ENCODE data around the gene RIT2. TPM values are rescaled to one million over a fixed set of nuclear protein-coding genes. Genes with fewer than 3 reads are reported as not detected.

RIT2 gene
- not detected for total RNA-seq

GRCh38 chr18:43115076-43115921, at the start of gene RIT2:
Gene RIT2, minus strand, starts transcription at chr18:43115685.
- Histone ChIP-seq H3K4me3 (ENCODE audit: low read length in 3 of 3) (no peak within 1 kb of the TSS), H3K36me3 (ENCODE audit: control insufficient read depth in 3 of 3, insufficient read depth in 3 of 3, low read length in 3 of 3) (no peaks in the 10 kb centered on the region), H3K27me3 (ENCODE audit: control insufficient read depth in 3 of 3, insufficient read depth in 3 of 3, low read length in 3 of 3) (peaks cover 0 to 8% (median 5%) of the 10 kb centered on the region in 3 donors), H3K9me3 (ENCODE audit: control insufficient read depth in 3 of 3, low read length in 3 of 3) (no peaks in the 10 kb centered on the region), H3K4me1 (ENCODE audit: control insufficient read depth in 3 of 3, insufficient read depth in 3 of 3, low read length in 3 of 3) (no peaks in the 10 kb centered on the region), H3K9ac (ENCODE audit: low read depth in 1 of 3, low read length in 3 of 3) (no peak within 1 kb of the TSS), H3K27ac (ENCODE audit: low read depth, low read length) (no peak within 1 kb of the TSS)

DNA sequence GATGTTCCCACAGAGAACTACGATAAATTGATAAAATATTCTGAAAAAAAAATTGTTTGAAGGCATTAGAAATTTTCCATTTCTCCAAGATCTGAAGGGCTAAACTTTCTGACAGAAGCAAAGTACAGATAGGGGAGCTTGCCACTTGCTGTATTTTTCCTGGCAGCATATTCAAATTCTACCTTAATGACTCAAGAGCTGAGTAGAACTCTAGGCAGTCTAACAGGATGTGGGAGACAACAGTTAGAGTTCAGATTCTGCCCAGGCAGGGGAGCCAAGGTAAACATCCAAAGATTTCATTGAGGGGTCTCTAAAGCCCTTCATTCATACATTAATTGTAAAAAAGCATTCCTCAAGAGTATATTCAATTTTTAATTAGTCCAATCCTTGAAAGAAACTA, 46.0 kb upstream of the RIT2 start:
- Histone ChIP-seq H3K27me3 (ENCODE audit: control insufficient read depth in 3 of 3, insufficient read depth in 3 of 3, low read length in 3 of 3) (no peaks in the 10 kb centered on the region), H3K36me3 (ENCODE audit: control insufficient read depth in 3 of 3, insufficient read depth in 3 of 3, low read length in 3 of 3) (no peaks in the 10 kb centered on the region), H3K9me3 (ENCODE audit: control insufficient read depth in 3 of 3, low read length in 3 of 3) (peaks cover 0 to 3% (median under 1%) of the 10 kb centered on the region in 3 donors)

DNA sequence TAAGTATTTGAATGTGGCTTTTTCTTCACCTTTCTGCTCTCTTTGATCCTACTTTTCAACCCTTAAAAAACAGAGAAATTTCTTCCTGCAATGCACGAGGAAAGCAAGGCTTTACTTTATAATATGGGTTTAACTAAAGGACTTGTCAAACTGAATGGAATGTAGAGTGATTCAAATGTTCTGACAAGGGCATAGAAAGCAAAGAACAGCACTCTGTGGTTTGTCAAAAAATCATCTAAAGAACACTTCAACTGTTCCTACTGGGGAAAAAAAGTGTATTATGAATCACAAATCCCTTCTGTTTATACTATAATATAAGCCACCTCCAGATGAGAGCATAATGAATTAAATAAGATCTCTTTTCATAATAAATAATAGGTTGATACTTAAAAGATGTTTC, 45.0 kb upstream of the RIT2 start:
- Histone ChIP-seq H3K36me3 (ENCODE audit: control insufficient read depth in 3 of 3, insufficient read depth in 3 of 3, low read length in 3 of 3) (no peaks in the 10 kb centered on the region), H3K9me3 (ENCODE audit: control insufficient read depth in 3 of 3, low read length in 3 of 3) (peaks cover 0 to 3% (median 0%) of the 10 kb centered on the region in 3 donors), H3K27me3 (ENCODE audit: control insufficient read depth in 3 of 3, insufficient read depth in 3 of 3, low read length in 3 of 3) (no peaks in the 10 kb centered on the region), H3K4me3 (ENCODE audit: low read length in 3 of 3) (no peak overlapping the region), H3K4me1 (ENCODE audit: control insufficient read depth in 3 of 3, insufficient read depth in 3 of 3, low read length in 3 of 3) (no peaks in the 10 kb centered on the region), H3K9ac (ENCODE audit: low read depth in 1 of 3, low read length in 3 of 3) (no peak overlapping the region), H3K27ac (ENCODE audit: low read depth, low read length) (no peak overlapping the region)

More for the DNA sequence above, 46.0 kb upstream of the RIT2 start:
- H3K9ac ChIP-seq (ENCODE audit: low read depth in 1 of 3, low read length in 3 of 3) = no peak overlapping the region
- no peak overlapping the region for H3K4me3 ChIP-seq (ENCODE audit: low read length in 3 of 3)
- no peaks in the 10 kb centered on the region for H3K4me1 ChIP-seq (ENCODE audit: control insufficient read depth in 3 of 3, insufficient read depth in 3 of 3, low read length in 3 of 3)
- no peak overlapping the region for H3K27ac ChIP-seq (ENCODE audit: low read depth, low read length)

GRCh38 chr18:43159926-43160325, 44.4 kb upstream of the RIT2 start:
- Histone ChIP-seq H3K4me3 (ENCODE audit: low read length in 3 of 3) (no peak overlapping the region), H3K27ac (ENCODE audit: low read depth, low read length) (no peak overlapping the region), H3K27me3 (ENCODE audit: control insufficient read depth in 3 of 3, insufficient read depth in 3 of 3, low read length in 3 of 3) (no peaks in the 10 kb centered on the region), H3K9me3 (ENCODE audit: control insufficient read depth in 3 of 3, low read length in 3 of 3) (peaks cover 0 to 3% (median 0%) of the 10 kb centered on the region in 3 donors), H3K36me3 (ENCODE audit: control insufficient read depth in 3 of 3, insufficient read depth in 3 of 3, low read length in 3 of 3) (no peaks in the 10 kb centered on the region), H3K4me1 (ENCODE audit: control insufficient read depth in 3 of 3, insufficient read depth in 3 of 3, low read length in 3 of 3) (no peaks in the 10 kb centered on the region), H3K9ac (ENCODE audit: low read depth in 1 of 3, low read length in 3 of 3) (no peak overlapping the region)

DNA sequence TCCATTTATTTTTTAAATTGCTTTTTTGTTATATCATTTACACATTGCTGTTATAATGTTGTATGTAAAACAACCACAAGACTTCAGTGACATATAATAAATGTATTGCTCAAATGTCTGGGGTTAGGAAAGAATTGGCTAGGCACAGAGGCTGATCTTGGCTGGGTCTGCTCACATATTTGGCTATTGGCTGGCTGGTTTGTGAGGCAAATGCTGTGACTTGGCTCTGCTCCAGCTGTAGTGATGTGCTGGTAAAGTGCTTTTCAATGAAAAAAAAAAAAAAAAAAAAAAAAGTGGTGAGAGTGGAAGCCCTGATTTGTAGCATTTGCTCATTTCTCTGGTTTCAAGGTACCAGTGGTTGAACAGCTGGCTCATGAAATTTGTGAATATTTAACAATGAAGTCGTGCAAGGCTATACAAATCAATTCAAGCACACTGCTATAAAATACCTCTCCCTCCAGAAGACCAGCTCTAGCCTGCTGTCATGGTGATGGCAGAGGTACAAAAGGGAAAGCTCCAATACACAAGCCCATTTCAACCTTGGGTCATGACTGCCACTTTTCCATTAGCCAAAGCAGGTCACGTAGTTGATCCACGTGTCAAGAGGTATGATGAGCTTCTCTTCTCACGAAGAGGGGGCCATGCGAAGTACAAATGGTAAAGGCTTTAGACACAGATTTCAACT, 43.7 kb upstream of the RIT2 start:
- H3K27ac ChIP-seq (ENCODE audit: low read depth, low read length) = no peak overlapping the region
- H3K9me3 ChIP-seq (ENCODE audit: control insufficient read depth in 3 of 3, low read length in 3 of 3) = peaks cover 0 to 1% (median 0%) of the 10 kb centered on the region in 3 donors
- H3K36me3 ChIP-seq (ENCODE audit: control insufficient read depth in 3 of 3, insufficient read depth in 3 of 3, low read length in 3 of 3) = no peaks in the 10 kb centered on the region
- no peak overlapping the region for H3K4me3 ChIP-seq (ENCODE audit: low read length in 3 of 3)
- H3K9ac ChIP-seq (ENCODE audit: low read depth in 1 of 3, low read length in 3 of 3) = no peak overlapping the region
- H3K4me1 ChIP-seq (ENCODE audit: control insufficient read depth in 3 of 3, insufficient read depth in 3 of 3, low read length in 3 of 3) = no peaks in the 10 kb centered on the region
- H3K27me3 ChIP-seq (ENCODE audit: control insufficient read depth in 3 of 3, insufficient read depth in 3 of 3, low read length in 3 of 3) = no peaks in the 10 kb centered on the region

- no peaks in the 10 kb centered on the region for H3K27me3 ChIP-seq (ENCODE audit: control insufficient read depth in 3 of 3, insufficient read depth in 3 of 3, low read length in 3 of 3)
- H3K9me3 ChIP-seq (ENCODE audit: control insufficient read depth in 3 of 3, low read length in 3 of 3) = no peaks in the 10 kb centered on the region
- H3K9ac ChIP-seq (ENCODE audit: low read depth in 1 of 3, low read length in 3 of 3) = no peak overlapping the region
Measured at GRCh38 chr18:43158381-43158780, 42.9 kb upstream of the RIT2 start.

DNA sequence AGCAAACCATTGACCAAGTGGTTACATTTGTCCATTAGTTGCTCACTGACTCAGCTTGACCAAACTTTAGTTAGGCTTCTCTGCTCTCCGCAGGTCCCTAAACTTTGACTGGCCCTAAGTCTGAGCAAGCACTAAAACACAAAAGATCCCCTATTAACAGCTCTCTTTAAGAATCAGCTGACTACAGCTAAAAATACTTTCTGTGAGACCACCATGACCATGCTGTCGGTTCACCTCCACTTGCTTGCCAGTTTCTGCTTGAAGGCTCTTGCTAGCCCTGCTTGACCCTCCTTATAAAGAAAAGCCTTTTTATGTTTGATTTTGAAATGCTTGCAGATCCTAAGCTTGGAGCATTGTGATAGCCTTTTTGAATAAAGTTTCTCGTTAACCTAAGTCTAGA, 40.4 kb upstream of the RIT2 start:
- H3K9ac ChIP-seq (ENCODE audit: low read depth in 1 of 3, low read length in 3 of 3) = no peak overlapping the region
- H3K27me3 ChIP-seq (ENCODE audit: control insufficient read depth in 3 of 3, insufficient read depth in 3 of 3, low read length in 3 of 3) = no peaks in the 10 kb centered on the region
- H3K4me1 ChIP-seq (ENCODE audit: control insufficient read depth in 3 of 3, insufficient read depth in 3 of 3, low read length in 3 of 3) = no peaks in the 10 kb centered on the region
- H3K27ac ChIP-seq (ENCODE audit: low read depth, low read length) = no peak overlapping the region
- H3K9me3 ChIP-seq (ENCODE audit: control insufficient read depth in 3 of 3, low read length in 3 of 3) = no peaks in the 10 kb centered on the region
- H3K36me3 ChIP-seq (ENCODE audit: control insufficient read depth in 3 of 3, insufficient read depth in 3 of 3, low read length in 3 of 3) = no peaks in the 10 kb centered on the region
- no peak overlapping the region for H3K4me3 ChIP-seq (ENCODE audit: low read length in 3 of 3)

More at GRCh38 chr18:43158381-43158780, 42.9 kb upstream of the RIT2 start:
- H3K36me3 ChIP-seq (ENCODE audit: control insufficient read depth in 3 of 3, insufficient read depth in 3 of 3, low read length in 3 of 3) = no peaks in the 10 kb centered on the region
- H3K27ac ChIP-seq (ENCODE audit: low read depth, low read length) = no peak overlapping the region
- H3K4me3 ChIP-seq (ENCODE audit: low read length in 3 of 3) = no peak overlapping the region
- H3K4me1 ChIP-seq (ENCODE audit: control insufficient read depth in 3 of 3, insufficient read depth in 3 of 3, low read length in 3 of 3) = no peaks in the 10 kb centered on the region

DNA sequence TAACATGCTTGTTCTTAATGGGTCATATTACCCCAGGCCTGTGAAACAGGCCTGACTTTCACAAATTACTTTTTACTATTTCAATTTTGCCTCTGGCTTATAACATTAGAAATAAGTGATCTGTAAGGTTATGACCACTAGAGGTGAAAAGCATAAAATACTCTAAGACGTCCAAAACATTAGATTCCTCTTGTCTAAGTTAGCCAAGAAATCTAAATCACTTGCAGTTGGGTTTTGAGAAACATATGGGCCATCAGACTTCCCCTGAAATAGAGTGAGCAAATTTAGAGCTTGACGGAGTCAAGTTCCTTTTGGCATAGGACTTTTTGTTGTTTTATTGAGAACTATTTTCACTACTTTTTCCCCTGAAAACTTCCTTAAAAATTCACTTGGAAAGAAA, 32.7 kb upstream of the RIT2 start:
- Histone ChIP-seq H3K9me3 (ENCODE audit: control insufficient read depth in 3 of 3, low read length in 3 of 3) (no peaks in the 10 kb centered on the region), H3K9ac (ENCODE audit: low read depth in 1 of 3, low read length in 3 of 3) (no peak overlapping the region), H3K4me1 (ENCODE audit: control insufficient read depth in 3 of 3, insufficient read depth in 3 of 3, low read length in 3 of 3) (no peaks in the 10 kb centered on the region), H3K36me3 (ENCODE audit: control insufficient read depth in 3 of 3, insufficient read depth in 3 of 3, low read length in 3 of 3) (no peaks in the 10 kb centered on the region), H3K27ac (ENCODE audit: low read depth, low read length) (no peak overlapping the region), H3K4me3 (ENCODE audit: low read length in 3 of 3) (no peak overlapping the region), H3K27me3 (ENCODE audit: control insufficient read depth in 3 of 3, insufficient read depth in 3 of 3, low read length in 3 of 3) (no peaks in the 10 kb centered on the region)

DNA sequence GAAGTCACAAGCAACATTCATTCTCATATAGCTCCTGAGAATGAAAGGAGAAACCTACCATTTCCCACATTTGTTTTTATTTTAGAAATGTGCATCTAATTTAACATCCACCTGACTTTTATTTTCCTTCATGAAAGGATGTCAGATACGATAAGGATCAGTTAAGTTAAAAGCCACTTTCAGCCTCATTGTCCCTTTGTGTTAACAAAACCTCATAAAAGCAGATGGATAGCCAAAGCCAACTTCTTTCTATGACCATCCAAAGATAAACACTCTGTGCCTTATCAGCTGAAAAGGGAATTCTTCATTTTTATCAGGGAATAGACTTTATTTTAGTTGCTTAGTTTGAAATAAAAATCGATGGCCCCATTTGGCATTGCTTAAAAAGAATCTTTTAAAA, 25.7 kb upstream of the RIT2 start:
- Histone ChIP-seq H3K4me1 (ENCODE audit: control insufficient read depth in 3 of 3, insufficient read depth in 3 of 3, low read length in 3 of 3) (no peaks in the 10 kb centered on the region), H3K36me3 (ENCODE audit: control insufficient read depth in 3 of 3, insufficient read depth in 3 of 3, low read length in 3 of 3) (no peaks in the 10 kb centered on the region), H3K27ac (ENCODE audit: low read depth, low read length) (no peak overlapping the region), H3K9me3 (ENCODE audit: control insufficient read depth in 3 of 3, low read length in 3 of 3) (no peaks in the 10 kb centered on the region), H3K4me3 (ENCODE audit: low read length in 3 of 3) (no peak overlapping the region), H3K27me3 (ENCODE audit: control insufficient read depth in 3 of 3, insufficient read depth in 3 of 3, low read length in 3 of 3) (no peaks in the 10 kb centered on the region), H3K9ac (ENCODE audit: low read depth in 1 of 3, low read length in 3 of 3) (no peak overlapping the region)

- H3K4me3 ChIP-seq (ENCODE audit: low read length in 3 of 3) = no peak overlapping the region
Measured at GRCh38 chr18:43139288-43139946, 23.9 kb upstream of the RIT2 start.

More at GRCh38 chr18:43139288-43139946, 23.9 kb upstream of the RIT2 start:
- H3K27ac ChIP-seq (ENCODE audit: low read depth, low read length) = no peak overlapping the region
- no peaks in the 10 kb centered on the region for H3K9me3 ChIP-seq (ENCODE audit: control insufficient read depth in 3 of 3, low read length in 3 of 3)
- H3K27me3 ChIP-seq (ENCODE audit: control insufficient read depth in 3 of 3, insufficient read depth in 3 of 3, low read length in 3 of 3) = no peaks in the 10 kb centered on the region
- no peak overlapping the region for H3K9ac ChIP-seq (ENCODE audit: low read depth in 1 of 3, low read length in 3 of 3)
- H3K36me3 ChIP-seq (ENCODE audit: control insufficient read depth in 3 of 3, insufficient read depth in 3 of 3, low read length in 3 of 3) = no peaks in the 10 kb centered on the region
- no peaks in the 10 kb centered on the region for H3K4me1 ChIP-seq (ENCODE audit: control insufficient read depth in 3 of 3, insufficient read depth in 3 of 3, low read length in 3 of 3)

All from skeletal muscle tissue (tissue), 4 donors.